NT2/D1 (cell line): ENCODE results near the gene CLASP2.

Experiments
- SUZ12 ChIP-seq: IDR thresholded peaks from 2 replicates; pipeline ENCODE4 v1.6.1; 2011; ENCODE audit not compliant: insufficient read length, insufficient read depth; ENCODE audit errors: extremely low read depth
- ZNF274 ChIP-seq: IDR thresholded peaks from 2 replicates; pipeline ENCODE4 v1.6.1; 2011; ENCODE audit warnings: mild to moderate bottlenecking, low read depth, low read length

- TF ChIP-seq ZNF274 (no peak), SUZ12 (no peak)
Observed at GRCh38 chr3:33505027-33505426, 213.0 kb downstream of the CLASP2 start.
